Measurements from ENCODE around the gene ADAMTS16. TPM values are rescaled to one million over a fixed set of nuclear protein-coding genes. Genes with fewer than 3 reads are reported as not detected.
A peak's percentile ranks its signal among the peaks of the same experiment; 100 is the strongest.

ADAMTS16 gene
- total and polyA plus RNA-seq, 2 donors from 2014 or later: 5.6 to 7.5 TPM

GRCh38 chr5:5360941-5361520 is 220.9 kb downstream of the ADAMTS16 start:
- DNase-seq: no peak
- intact Hi-C loops (cut with DNase I): no loop called here
- Histone ChIP-seq H3K27ac (ENCODE audit: low read depth in 2 of 2, low read length in 2 of 2) (peak overlapping the region in 1 of 2 donors; percentile 41), H3K4me3 (ENCODE audit: low read length in 3 of 3) (no peak overlapping the region), H3K36me3 (ENCODE audit: control insufficient read depth in 2 of 3, insufficient read depth in 3 of 3, low read length in 3 of 3) (no peaks in the 10 kb centered on the region), H3K4me1 (ENCODE audit: control insufficient read depth in 2 of 3, insufficient read depth in 2 of 3, low read depth in 1 of 3, low read length in 3 of 3) (peaks cover 0 to 6% (median 0%) of the 10 kb centered on the region in 3 donors), H3K27me3 (ENCODE audit: control insufficient read depth, insufficient read depth, low read length) (no peaks in the 10 kb centered on the region), H3K9me3 (ENCODE audit: control insufficient read depth in 2 of 3, insufficient read depth in 1 of 3, low read length in 3 of 3) (no peaks in the 10 kb centered on the region), H3K9ac (ENCODE audit: low read length in 3 of 3) (no peak overlapping the region)
- TF ChIP-seq CTCF (IDR thresholded peaks at IDR 0.05; ENCODE audit: borderline replicate concordance, extremely low read depth, insufficient read depth): no peak
- no peak for FAIRE-seq

GRCh38 chr5:5363045-5363444 is 222.9 kb downstream of the ADAMTS16 start:
- no peak for TF ChIP-seq CTCF (IDR thresholded peaks at IDR 0.05; ENCODE audit: borderline replicate concordance, extremely low read depth, insufficient read depth)
- FAIRE-seq (no peak), DNase-seq (no peak)
- Histone ChIP-seq H3K9ac (ENCODE audit: low read length in 3 of 3) (no peak overlapping the region), H3K36me3 (ENCODE audit: control insufficient read depth in 2 of 3, insufficient read depth in 3 of 3, low read length in 3 of 3) (no peaks in the 10 kb centered on the region), H3K4me3 (ENCODE audit: low read length in 3 of 3) (no peak overlapping the region), H3K27me3 (ENCODE audit: control insufficient read depth, insufficient read depth, low read length) (no peaks in the 10 kb centered on the region), H3K9me3 (ENCODE audit: control insufficient read depth in 2 of 3, insufficient read depth in 1 of 3, low read length in 3 of 3) (no peaks in the 10 kb centered on the region), H3K4me1 (ENCODE audit: control insufficient read depth in 2 of 3, insufficient read depth in 2 of 3, low read depth in 1 of 3, low read length in 3 of 3) (peaks cover 0 to 6% (median 0%) of the 10 kb centered on the region in 3 donors), H3K27ac (ENCODE audit: low read depth in 2 of 2, low read length in 2 of 2) (no peak overlapping the region)
- intact Hi-C loops (cut with DNase I): no loop called here

GRCh38 chr5:5364932-5365331 is 224.8 kb downstream of the ADAMTS16 start:
- no peak overlapping the region for H3K4me3 ChIP-seq (ENCODE audit: low read length in 3 of 3)
- TF ChIP-seq CTCF (IDR thresholded peaks at IDR 0.05; ENCODE audit: borderline replicate concordance, extremely low read depth, insufficient read depth): no peak
- no peaks in the 10 kb centered on the region for H3K9me3 ChIP-seq (ENCODE audit: control insufficient read depth in 2 of 3, insufficient read depth in 1 of 3, low read length in 3 of 3)
- H3K9ac ChIP-seq (ENCODE audit: low read length in 3 of 3): no peak overlapping the region
- no peaks in the 10 kb centered on the region for H3K36me3 ChIP-seq (ENCODE audit: control insufficient read depth in 2 of 3, insufficient read depth in 3 of 3, low read length in 3 of 3)
- H3K4me1 ChIP-seq (ENCODE audit: control insufficient read depth in 2 of 3, insufficient read depth in 2 of 3, low read depth in 1 of 3, low read length in 3 of 3): peaks cover 0 to 6% (median 0%) of the 10 kb centered on the region in 3 donors
- DNase-seq (no peak), FAIRE-seq (no peak)
- H3K27me3 ChIP-seq (ENCODE audit: control insufficient read depth, insufficient read depth, low read length): no peaks in the 10 kb centered on the region
- intact Hi-C loops (cut with DNase I): no loop called here
- H3K27ac ChIP-seq (ENCODE audit: low read depth in 2 of 2, low read length in 2 of 2): no peak overlapping the region

GRCh38 chr5:5367739-5368138 is 227.6 kb downstream of the ADAMTS16 start:
- no peak for TF ChIP-seq CTCF (IDR thresholded peaks at IDR 0.05; ENCODE audit: borderline replicate concordance, extremely low read depth, insufficient read depth)
- no peaks in the 10 kb centered on the region for H3K4me1 ChIP-seq (ENCODE audit: control insufficient read depth in 2 of 3, insufficient read depth in 2 of 3, low read depth in 1 of 3, low read length in 3 of 3)
- DNase-seq (no peak), FAIRE-seq (no peak)
- H3K27me3 ChIP-seq (ENCODE audit: control insufficient read depth, insufficient read depth, low read length): no peaks in the 10 kb centered on the region
- H3K9me3 ChIP-seq (ENCODE audit: control insufficient read depth in 2 of 3, insufficient read depth in 1 of 3, low read length in 3 of 3): no peaks in the 10 kb centered on the region
- intact Hi-C loops (cut with DNase I): no loop called here
- no peak overlapping the region for H3K9ac ChIP-seq (ENCODE audit: low read length in 3 of 3)
- H3K4me3 ChIP-seq (ENCODE audit: low read length in 3 of 3): no peak overlapping the region
- H3K36me3 ChIP-seq (ENCODE audit: control insufficient read depth in 2 of 3, insufficient read depth in 3 of 3, low read length in 3 of 3): no peaks in the 10 kb centered on the region
- H3K27ac ChIP-seq (ENCODE audit: low read depth in 2 of 2, low read length in 2 of 2): no peak overlapping the region
